B cell (primary cell): ENCODE results near the gene OR5AS1. TPM values are rescaled to one million over a fixed set of nuclear protein-coding genes. Genes with fewer than 3 reads are reported as not detected.

Source experiments
- ATAC-seq: fragments of 200-7000 bp; cut with Tn5 transposase; one replicate; pipeline ENCODE4 v1.10.0; 2021; ENCODE audit warnings: low read depth, mild to moderate bottlenecking, moderate number of reproducible peaks, moderate library complexity
- CTCF ChIA-PET: fragments of 350-600 bp; sonication (Branson Sonifier 250); formaldehyde crosslinking; loops from one replicate; lab custom pipeline; 2021; ENCODE audit warnings: antibody characterized with exemption, inconsistent platforms; lab: Charles Lee
- POLR2A ChIA-PET: fragments of 350-600 bp; sonication (Branson Sonifier 250); formaldehyde crosslinking; loops from one replicate; lab custom pipeline; 2021; ENCODE audit warnings: antibody characterized with exemption; lab: Charles Lee
- DNase-seq: peaks from one replicate; pipeline ENCODE4 v3.0.0; 2013
- H2AFZ ChIP-seq: 2 replicates; pipeline ENCODE4 v1.6.1; 2012; ENCODE audit warnings: mild to moderate bottlenecking, low read depth, low read length; ENCODE audit not compliant: insufficient read depth, poor library complexity, severe bottlenecking
- H3K27ac ChIP-seq, 2 donors: 1 replicate in 1 of 2; 2 replicates in 1 of 2; pipeline ENCODE4 v1.5.1; 2012 to 2013; ENCODE audit warnings: low read length in 2 of 2, mild to moderate bottlenecking in 2 of 2, moderate library complexity in 1 of 2
- H3K27me3 ChIP-seq, 4 experiments: fragments of 200-600 bp in 1 of 4; sonication (generic) in 1 of 4; replicated peaks in 1 of 4; 1 replicate in 2 of 4; 2 replicates in 2 of 4; pipeline versions ENCODE4 v1.6.1 to v1.7.0; 2013 to 2016; ENCODE audit warnings: low read length in 3 of 4, mild to moderate bottlenecking in 2 of 4, mixed read lengths in 1 of 4, moderate library complexity in 1 of 4; ENCODE audit not compliant: insufficient read depth in 4 of 4, control insufficient read depth in 3 of 4; ENCODE audit errors: control extremely low read depth in 1 of 4
- H3K36me3 ChIP-seq, 2 experiments: replicated peaks in 1 of 2; 1 replicate in 1 of 2; 2 replicates in 1 of 2; pipeline versions ENCODE4 v1.6.1 to v1.7.1; 2013; ENCODE audit warnings: low read length in 1 of 2; ENCODE audit not compliant: insufficient read depth in 2 of 2, control insufficient read depth in 1 of 2; ENCODE audit errors: control extremely low read depth in 1 of 2, extremely low read depth in 1 of 2
- H3K4me1 ChIP-seq, 2 donors: fragments of 200-600 bp in 1 of 2; sonication (generic) in 1 of 2; 1 replicate in 1 of 2; 2 replicates in 1 of 2; pipeline versions ENCODE4 v1.5.1 to v1.6.1; 2013 to 2017; ENCODE audit warnings: low read length in 2 of 2; ENCODE audit not compliant: control insufficient read depth in 2 of 2, insufficient read depth in 2 of 2
- H3K4me2 ChIP-seq: replicated peaks from 2 replicates; pipeline ENCODE3; 2012; ENCODE audit warnings: mild to moderate bottlenecking, low read depth, low read length; ENCODE audit not compliant: poor library complexity, severe bottlenecking
- H3K4me3 ChIP-seq, 5 experiments: fragments of 200-600 bp in 1 of 5; sonication (generic) in 1 of 5; 1 replicate in 3 of 5; 2 replicates in 2 of 5; pipeline versions ENCODE4 v1.5.1 to v1.7.0; 2011 to 2016; ENCODE audit warnings: low read length in 4 of 5, mild to moderate bottlenecking in 4 of 5, low read depth in 2 of 5, control low read depth in 1 of 5, moderate library complexity in 1 of 5; ENCODE audit not compliant: insufficient read depth in 1 of 5; ENCODE audit errors: control extremely low read depth in 1 of 5, extremely low read depth in 1 of 5
- H3K79me2 ChIP-seq: fragments of 200-600 bp; sonication (generic); one replicate; pipeline ENCODE4 v1.6.0; 2016; ENCODE audit warnings: low read length; ENCODE audit not compliant: control insufficient read depth, insufficient read depth
- H3K9ac ChIP-seq: fragments of 200-600 bp; sonication (generic); 2 replicates; pipeline ENCODE4 v1.6.1; 2017; ENCODE audit warnings: mild to moderate bottlenecking, low read length, moderate library complexity
- H3K9me3 ChIP-seq, 3 donors: one replicate each; pipeline versions ENCODE4 v1.6.1 to v1.7.1; 2013; ENCODE audit warnings: low read length in 2 of 3; ENCODE audit not compliant: control insufficient read depth in 2 of 3, insufficient read depth in 1 of 3; ENCODE audit errors: control extremely low read depth in 1 of 3
- H4K20me1 ChIP-seq: 2 replicates; pipeline ENCODE4 v1.6.0; 2012; ENCODE audit warnings: mild to moderate bottlenecking, low read length; ENCODE audit not compliant: insufficient read depth, control insufficient read depth, poor library complexity, severe bottlenecking
- H3K27ac Mint-ChIP-seq: one replicate; pipeline ENCODE4 v1.8.0; 2021; ENCODE audit warnings: mixed read lengths
- H3K27me3 Mint-ChIP-seq: one replicate; pipeline ENCODE4 v1.8.0; 2021; ENCODE audit warnings: mixed read lengths
- H3K4me1 Mint-ChIP-seq: one replicate; pipeline ENCODE4 v1.8.0; 2021; ENCODE audit warnings: mixed read lengths
- H3K4me3 Mint-ChIP-seq: one replicate; pipeline ENCODE4 v1.8.0; 2021; ENCODE audit warnings: mixed read lengths
- H3K9me3 Mint-ChIP-seq: one replicate; pipeline ENCODE4 v1.8.0; 2022; ENCODE audit warnings: mixed read lengths; ENCODE audit not compliant: insufficient read depth
- CTCF ChIP-seq: fragments of 200-600 bp; IDR thresholded peaks from one replicate; pipeline ENCODE4 v1.8.0; 2022; ENCODE audit warnings: antibody characterized with exemption, mild to moderate bottlenecking
- EZH2 ChIP-seq: IDR thresholded peaks from 2 replicates; pipeline ENCODE4 v1.6.1; 2012; ENCODE audit warnings: borderline replicate concordance, low read depth, mild to moderate bottlenecking, moderate library complexity, low read length; ENCODE audit not compliant: insufficient read depth, poor library complexity, severe bottlenecking
- WGBS: methylation state at CpG from one replicate; pipeline ENCODE4 v1.1.5; 2013; ENCODE audit warnings: missing lambda C conversion rate; ENCODE audit not compliant: insufficient coverage; 5-methylcytosine and 5-hydroxymethylcytosine counted together
- intact Hi-C: fragments of 100-400 bp; cut with micrococcal nuclease; formaldehyde crosslinking; loops from one replicate; pipeline ENCODE4 v1.10.0; 2022
- polyA minus RNA-seq: library from RNA; depleted of rRNA, polyadenylated mRNA; stranded (reverse); fragments of >200 nt; gene quantifications from 2 replicates; pipeline ENCODE4 v1.2.3, GENCODE V29; 2012
- polyA plus RNA-seq: library from polyadenylated mRNA; depleted of rRNA; stranded (reverse); fragments of >200 nt; gene quantifications from 2 replicates; pipeline ENCODE4 v1.2.3, GENCODE V29; 2012
- total RNA-seq, 2 donors: library from RNA; stranded (reverse); fragments of 120-200 nt in 1 of 2; gene quantifications; 1 replicate in 1 of 2; 2 replicates in 1 of 2; pipeline versions ENCODE4 v1.2.3 to v1.2.4, GENCODE V29; 2013 to 2022

Gene OR5AS1
- total RNA-seq, result not detected in 2 replicates
- not detected for total RNA-seq (2013)
- not detected in 2 replicates for polyA plus RNA-seq
- polyA minus RNA-seq, result not detected in 2 replicates

- Histone ChIP-seq H3K79me2 (no peaks in the 10 kb centered on the region), H2AFZ (no peak within 1 kb of the TSS), H3K27ac (no peak within 1 kb of the TSS), H4K20me1 (no peaks in the 10 kb centered on the region), H3K9me3 (peaks cover 0 to 1% (median 0%) of the 10 kb centered on the region in 3 donors), H3K4me2 (no peak within 1 kb of the TSS), H3K9ac (no peak within 1 kb of the TSS), H3K27me3 (no peaks in the 10 kb centered on the region), H3K4me1 (no peaks in the 10 kb centered on the region), H3K4me3 (no peak within 1 kb of the TSS), H3K36me3 (no peaks in the 10 kb centered on the region)
- CTCF ChIA-PET, result no interaction called here
- POLR2A ChIA-PET, result no interaction called here
- peaks cover 8% of the 10 kb centered on the region for H3K9me3 Mint-ChIP-seq
- intact Hi-C loops, result no loop called here
- DNase-seq (no peak), ATAC-seq (no peak)
- no peaks in the 10 kb centered on the region for H3K27me3 Mint-ChIP-seq
- no peaks in the 10 kb centered on the region for H3K4me1 Mint-ChIP-seq
- H3K4me3 Mint-ChIP-seq, result no peak within 1 kb of the TSS
- no peak for TF ChIP-seq EZH2
- TF ChIP-seq CTCF, result no peak
- no peak within 1 kb of the TSS for H3K27ac Mint-ChIP-seq
Observed at GRCh38 chr11:56027354-56027753, at the start of gene OR5AS1. Gene OR5AS1, plus strand, starts transcription at chr11:56027654. Its CDS starts 2,765 bp downstream, at chr11:56030419.

GRCh38 chr11:55994525-55994924 lies 32.9 kb upstream of the OR5AS1 start, which contains the start of gene OR5F1:
Gene OR5F1, minus strand, starts transcription at chr11:55994625. Its CDS starts 0 bp downstream, at chr11:55994625.
- no peak within 1 kb of the TSS for H3K27ac ChIP-seq
- DNase-seq (no peak), ATAC-seq (no peak)
- no peaks in the 10 kb centered on the region for H3K36me3 ChIP-seq
- no peak for TF ChIP-seq CTCF
- no peak for TF ChIP-seq EZH2
- no peaks in the 10 kb centered on the region for H3K27me3 ChIP-seq
- no peak within 1 kb of the TSS for H3K9ac ChIP-seq
- Mint-ChIP-seq H3K4me3 (no peak within 1 kb of the TSS), H3K9me3 (peaks cover 16% of the 10 kb centered on the region), H3K4me1 (no peaks in the 10 kb centered on the region), H3K27ac (no peak within 1 kb of the TSS), H3K27me3 (no peaks in the 10 kb centered on the region)
- no peak within 1 kb of the TSS for H3K4me3 ChIP-seq
- no peaks in the 10 kb centered on the region for H3K4me1 ChIP-seq
- H2AFZ ChIP-seq, result no peak within 1 kb of the TSS
- intact Hi-C loops, result no loop called here
- no peak within 1 kb of the TSS for H3K4me2 ChIP-seq
- H3K9me3 ChIP-seq, result no peaks in the 10 kb centered on the region
- no peaks in the 10 kb centered on the region for H3K79me2 ChIP-seq
- WGBS, result no CpG with 5 or more reads among the region's 2 CpGs
- ChIA-PET POLR2A (no interaction called here), CTCF (no interaction called here)
- no peaks in the 10 kb centered on the region for H4K20me1 ChIP-seq
